Prostate gland (tissue), 2 donors: ENCODE results near the gene RAB8B.

Experiments
- POLR2AphosphoS5 ChIP-seq: sonication (generic); formaldehyde crosslinking; IDR thresholded peaks from one replicate; pipeline ENCODE4 v1.6.1; 2017; ENCODE audit warnings: antibody characterized with exemption
- TF ChIP-seq, protein P1 (sequence below), 4 experiments: fragments of 200-600 bp in 2 of 4; fragments of 450-650 bp in 2 of 4; sonication (generic) in 2 of 4; IDR thresholded peaks; 1 replicate in 3 of 4; 2 replicates in 1 of 4; pipeline ENCODE4 v1.5.1; 2016 to 2019; ENCODE audit warnings: antibody characterized with exemption in 4 of 4, mild to moderate bottlenecking in 2 of 4, moderate library complexity in 2 of 4

DNA sequence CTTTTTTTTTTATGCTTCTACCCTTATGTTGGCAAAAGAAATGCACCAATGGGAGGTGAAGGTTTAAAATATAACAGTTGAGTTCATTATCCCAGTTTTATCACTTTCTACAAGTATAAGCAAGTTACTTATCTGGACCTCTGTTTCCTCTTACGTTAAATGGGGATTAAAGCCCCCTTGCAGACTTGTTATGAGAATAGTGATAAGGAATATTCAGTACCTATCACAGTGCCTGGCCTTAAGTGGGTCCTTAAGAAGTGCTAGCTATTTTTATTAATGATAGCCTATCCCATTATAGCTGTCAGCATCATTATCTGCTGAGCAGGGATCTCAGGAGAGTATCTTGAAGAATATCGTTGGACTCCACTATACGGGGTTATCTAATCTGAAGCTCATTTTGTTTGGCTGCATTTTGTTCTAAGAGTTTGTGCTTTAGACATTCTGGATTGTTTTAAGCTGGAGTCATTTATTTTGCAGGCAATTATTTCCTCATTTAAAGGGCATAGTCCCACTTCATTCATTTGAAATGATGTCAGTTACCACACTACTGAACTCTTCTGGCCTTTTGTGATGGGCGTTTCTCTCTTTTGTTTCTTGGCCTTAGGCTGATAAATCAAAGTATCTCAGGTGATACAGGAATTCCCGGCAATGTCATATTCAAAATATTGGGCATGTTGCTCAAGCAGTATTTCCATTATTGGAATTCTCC lies 28.8 kb downstream of the RAB8B start:
- TF ChIP-seq, protein P1, sequence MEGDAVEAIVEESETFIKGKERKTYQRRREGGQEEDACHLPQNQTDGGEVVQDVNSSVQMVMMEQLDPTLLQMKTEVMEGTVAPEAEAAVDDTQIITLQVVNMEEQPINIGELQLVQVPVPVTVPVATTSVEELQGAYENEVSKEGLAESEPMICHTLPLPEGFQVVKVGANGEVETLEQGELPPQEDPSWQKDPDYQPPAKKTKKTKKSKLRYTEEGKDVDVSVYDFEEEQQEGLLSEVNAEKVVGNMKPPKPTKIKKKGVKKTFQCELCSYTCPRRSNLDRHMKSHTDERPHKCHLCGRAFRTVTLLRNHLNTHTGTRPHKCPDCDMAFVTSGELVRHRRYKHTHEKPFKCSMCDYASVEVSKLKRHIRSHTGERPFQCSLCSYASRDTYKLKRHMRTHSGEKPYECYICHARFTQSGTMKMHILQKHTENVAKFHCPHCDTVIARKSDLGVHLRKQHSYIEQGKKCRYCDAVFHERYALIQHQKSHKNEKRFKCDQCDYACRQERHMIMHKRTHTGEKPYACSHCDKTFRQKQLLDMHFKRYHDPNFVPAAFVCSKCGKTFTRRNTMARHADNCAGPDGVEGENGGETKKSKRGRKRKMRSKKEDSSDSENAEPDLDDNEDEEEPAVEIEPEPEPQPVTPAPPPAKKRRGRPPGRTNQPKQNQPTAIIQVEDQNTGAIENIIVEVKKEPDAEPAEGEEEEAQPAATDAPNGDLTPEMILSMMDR (IDR thresholded peaks at IDR 0.05): no peak
- no peak for TF ChIP-seq POLR2AphosphoS5
